LNCaP clone FGC (cell line): Measurements from ENCODE around the gene ZNF618.

Experiments used
- DNase-seq: peaks from one replicate; pipeline ENCODE4 v3.0.0-alpha.2; 2011; ENCODE audit warnings: low read depth
- H3K4me3 ChIP-seq: 2 replicates; pipeline ENCODE4 v1.5.1; 2011; ENCODE audit warnings: mild to moderate bottlenecking, low read depth, low read length, control low read depth
- CTCF ChIP-seq: IDR thresholded peaks from 2 replicates; pipeline ENCODE4 v1.5.1; 2012; ENCODE audit warnings: mild to moderate bottlenecking; ENCODE audit not compliant: control insufficient read depth, insufficient read depth; ENCODE audit errors: extremely low read depth

The ZNF618 gene

GRCh38 chr9:113929634-113930389, 53.7 kb downstream of the ZNF618 start:
- no peak overlapping the region for H3K4me3 ChIP-seq
- TF ChIP-seq CTCF, result no peak
- DNase-seq, result no peak

GRCh38 chr9:113930390-113930783, 54.3 kb downstream of the ZNF618 start:
- TF ChIP-seq CTCF, result no peak
- H3K4me3 ChIP-seq, result no peak overlapping the region

GRCh38 chr9:113931140-113931539, 55.0 kb downstream of the ZNF618 start:
- no peak for TF ChIP-seq CTCF
- no peak for DNase-seq
- H3K4me3 ChIP-seq, result no peak overlapping the region

More at GRCh38 chr9:113930390-113930783, 54.3 kb downstream of the ZNF618 start:
- no peak for DNase-seq

- TF ChIP-seq CTCF, result no peak
- no peak overlapping the region for H3K4me3 ChIP-seq
- no peak for DNase-seq
These were observed 55.7 kb downstream of the ZNF618 start for GRCh38 chr9:113931777-113932176.

GRCh38 chr9:113932906-113933584, 56.9 kb downstream of the ZNF618 start:
- no peak for DNase-seq
- no peak for TF ChIP-seq CTCF
- H3K4me3 ChIP-seq, result no peak overlapping the region

- TF ChIP-seq CTCF, result no peak
- DNase-seq, result no peak
- no peak overlapping the region for H3K4me3 ChIP-seq
These were observed 57.6 kb downstream of the ZNF618 start for GRCh38 chr9:113933671-113934070.
